GM23338 (cell line): ENCODE measurements around the gene CHRNA7. TPM values are rescaled to one million over a fixed set of nuclear protein-coding genes. Genes with fewer than 3 reads are reported as not detected.

Experiments
- ATAC-seq: fragments of 200-7000 bp; cut with Tn5 transposase; 3 replicates; pipeline ENCODE4 v1.9.1; 2020
- DNase-seq: peaks from one replicate; pipeline ENCODE4 v3.0.0-alpha.2; 2015; ENCODE audit warnings: low spot score
- H2AFZ ChIP-seq: fragments of 200-600 bp; sonication (generic); 2 replicates; pipeline ENCODE4 v1.8.0; 2016; ENCODE audit warnings: antibody characterized with exemption, mild to moderate bottlenecking, moderate library complexity
- H3F3A ChIP-seq: fragments of 200-600 bp; sonication (generic); replicated peaks from 2 replicates; pipeline ENCODE4 v1.8.0; 2017; ENCODE audit warnings: antibody characterized with exemption, mixed run types, low read depth
- H3K27ac ChIP-seq: fragments of 200-600 bp; sonication (generic); 2 replicates; pipeline ENCODE4 v1.6.1; 2016; ENCODE audit warnings: low read depth
- H3K27me3 ChIP-seq: fragments of 200-600 bp; sonication (generic); 2 replicates; pipeline ENCODE4 v1.8.0; 2016; ENCODE audit warnings: mild to moderate bottlenecking, mixed run types, moderate library complexity; ENCODE audit not compliant: insufficient read depth
- H3K36me3 ChIP-seq: fragments of 200-600 bp; sonication (generic); 2 replicates; pipeline ENCODE4 v1.8.0; 2016; ENCODE audit warnings: mild to moderate bottlenecking; ENCODE audit not compliant: insufficient read depth
- H3K4me1 ChIP-seq: fragments of 200-600 bp; sonication (generic); 2 replicates; pipeline ENCODE4 v1.8.0; 2016; ENCODE audit warnings: mild to moderate bottlenecking, moderate library complexity; ENCODE audit not compliant: insufficient read depth
- H3K4me2 ChIP-seq: fragments of 200-600 bp; sonication (generic); 2 replicates; pipeline ENCODE4 v1.7.1; 2017; ENCODE audit warnings: mixed run types
- H3K4me3 ChIP-seq: fragments of 200-600 bp; sonication (generic); 2 replicates; pipeline ENCODE4 v1.6.1; 2016; ENCODE audit warnings: mixed run types
- H3K79me2 ChIP-seq: fragments of 200-600 bp; sonication (generic); replicated peaks from 2 replicates; pipeline ENCODE4 v1.8.0; 2017; ENCODE audit warnings: mild to moderate bottlenecking; ENCODE audit not compliant: insufficient read depth
- H3K9me2 ChIP-seq: fragments of 200-600 bp; sonication (generic); 2 replicates; pipeline ENCODE4 v1.8.0; 2017; ENCODE audit not compliant: insufficient read depth
- H4K20me1 ChIP-seq: fragments of 200-600 bp; sonication (generic); replicated peaks from 2 replicates; pipeline ENCODE4 v1.8.0; 2017; ENCODE audit warnings: mild to moderate bottlenecking; ENCODE audit not compliant: insufficient read depth
- H3K27ac Mint-ChIP-seq: 2 replicates; pipeline ENCODE4 v1.8.0; 2020; ENCODE audit warnings: inconsistent platforms, mild to moderate bottlenecking, moderate library complexity, mixed read lengths
- H3K27me3 Mint-ChIP-seq: 3 replicates; pipeline ENCODE4 v1.8.0; 2022; ENCODE audit warnings: low read depth, mild to moderate bottlenecking, moderate library complexity, mixed read lengths, inconsistent platforms; ENCODE audit not compliant: insufficient read depth, poor library complexity
- H3K36me3 Mint-ChIP-seq: 3 replicates; pipeline ENCODE4 v1.8.0; 2021; ENCODE audit warnings: low read depth, mild to moderate bottlenecking, inconsistent platforms, moderate library complexity, mixed read lengths
- H3K4me1 Mint-ChIP-seq: 3 replicates; pipeline ENCODE4 v1.8.0; 2020; ENCODE audit warnings: mild to moderate bottlenecking, inconsistent platforms, mixed read lengths
- H3K4me3 Mint-ChIP-seq: 3 replicates; pipeline ENCODE4 v1.8.0; 2021; ENCODE audit warnings: moderate library complexity, mild to moderate bottlenecking, inconsistent platforms, mixed read lengths
- H3K9me3 Mint-ChIP-seq: 3 replicates; pipeline ENCODE4 v1.8.0; 2020; ENCODE audit warnings: moderate library complexity, mild to moderate bottlenecking, inconsistent platforms, mixed read lengths
- CREB1 ChIP-seq: fragments of 250-450 bp; sonication (Bioruptor Pico); IDR thresholded peaks from 2 replicates; pipeline ENCODE4 v1.5.0; 2020; ENCODE audit warnings: low read depth, mild to moderate bottlenecking, moderate library complexity
- CTCF ChIP-seq, 2 experiments: fragments of 200-600 bp in 1 of 2; sonication (generic) in 1 of 2; conservative IDR thresholded peaks; 2 replicates each; pipeline versions ENCODE4 v1.5.1 to v1.6.1; 2016 to 2017; ENCODE audit warnings: antibody characterized with exemption in 2 of 2, low read depth in 2 of 2, mild to moderate bottlenecking in 2 of 2, moderate library complexity in 1 of 2
- EZH2 ChIP-seq: fragments of 200-600 bp; sonication (generic); IDR thresholded peaks from one replicate; pipeline ENCODE4 v1.8.0; 2017; ENCODE audit warnings: antibody characterized with exemption, mild to moderate bottlenecking, low read depth; ENCODE audit not compliant: unreplicated experiment
- EZH2phosphoT487 ChIP-seq: fragments of 200-600 bp; sonication (generic); IDR thresholded peaks from one replicate; pipeline ENCODE4 v1.8.1; 2018; ENCODE audit warnings: antibody characterized with exemption; ENCODE audit not compliant: unreplicated experiment
- NANOG ChIP-seq: IDR thresholded peaks from 2 replicates; pipeline ENCODE4 v1.6.1; 2016; ENCODE audit warnings: antibody characterized with exemption, borderline replicate concordance
- STAT1 ChIP-seq: IDR thresholded peaks from one replicate; pipeline ENCODE4 v1.6.1; 2016; ENCODE audit warnings: antibody characterized with exemption; ENCODE audit not compliant: unreplicated experiment
- ZNF114 ChIP-seq: fragments of 250-450 bp; sonication (Bioruptor Pico); IDR thresholded peaks from 2 replicates; pipeline ENCODE4 v1.5.0; 2020; ENCODE audit warnings: mild to moderate bottlenecking, moderate library complexity
- polyA plus RNA-seq: library from polyadenylated mRNA; unstranded; fragments of >200 nt; fragmentation: Nextera tagmentation; extraction: Ambion mirVana; gene quantifications from 2 replicates; pipeline ENCODE4 v1.2.1, GENCODE V29; 2016
- total RNA-seq: library from RNA; depleted of rRNA; stranded (reverse); fragments of >200 nt; shearing (Covaris generic); gene quantifications from 2 replicates; pipeline ENCODE4 v1.2.3, GENCODE V29; 2014
- TF ChIP-seq, protein P1 (sequence below): IDR thresholded peaks from one replicate; pipeline ENCODE4 v1.6.1; 2018; ENCODE audit warnings: antibody characterized with exemption; ENCODE audit not compliant: unreplicated experiment
- TF ChIP-seq, protein P2 (sequence below): IDR thresholded peaks from 2 replicates; pipeline ENCODE4 v1.6.1; 2016; ENCODE audit warnings: antibody characterized with exemption

The CHRNA7 gene
- total and polyA plus RNA-seq, 2 experiments from 2014 or later, result 4.6 to 8.2 TPM

- TF ChIP-seq ZNF114 (CRISPR knock-in tag) (no peak), EZH2 (no peak), NANOG (no peak), CTCF (conservative IDR thresholded peaks at IDR 0.05; ENCODE audit: low read depth in 2 of 2) (no peak), EZH2phosphoT487 (no peak)
- TF ChIP-seq, protein P1, sequence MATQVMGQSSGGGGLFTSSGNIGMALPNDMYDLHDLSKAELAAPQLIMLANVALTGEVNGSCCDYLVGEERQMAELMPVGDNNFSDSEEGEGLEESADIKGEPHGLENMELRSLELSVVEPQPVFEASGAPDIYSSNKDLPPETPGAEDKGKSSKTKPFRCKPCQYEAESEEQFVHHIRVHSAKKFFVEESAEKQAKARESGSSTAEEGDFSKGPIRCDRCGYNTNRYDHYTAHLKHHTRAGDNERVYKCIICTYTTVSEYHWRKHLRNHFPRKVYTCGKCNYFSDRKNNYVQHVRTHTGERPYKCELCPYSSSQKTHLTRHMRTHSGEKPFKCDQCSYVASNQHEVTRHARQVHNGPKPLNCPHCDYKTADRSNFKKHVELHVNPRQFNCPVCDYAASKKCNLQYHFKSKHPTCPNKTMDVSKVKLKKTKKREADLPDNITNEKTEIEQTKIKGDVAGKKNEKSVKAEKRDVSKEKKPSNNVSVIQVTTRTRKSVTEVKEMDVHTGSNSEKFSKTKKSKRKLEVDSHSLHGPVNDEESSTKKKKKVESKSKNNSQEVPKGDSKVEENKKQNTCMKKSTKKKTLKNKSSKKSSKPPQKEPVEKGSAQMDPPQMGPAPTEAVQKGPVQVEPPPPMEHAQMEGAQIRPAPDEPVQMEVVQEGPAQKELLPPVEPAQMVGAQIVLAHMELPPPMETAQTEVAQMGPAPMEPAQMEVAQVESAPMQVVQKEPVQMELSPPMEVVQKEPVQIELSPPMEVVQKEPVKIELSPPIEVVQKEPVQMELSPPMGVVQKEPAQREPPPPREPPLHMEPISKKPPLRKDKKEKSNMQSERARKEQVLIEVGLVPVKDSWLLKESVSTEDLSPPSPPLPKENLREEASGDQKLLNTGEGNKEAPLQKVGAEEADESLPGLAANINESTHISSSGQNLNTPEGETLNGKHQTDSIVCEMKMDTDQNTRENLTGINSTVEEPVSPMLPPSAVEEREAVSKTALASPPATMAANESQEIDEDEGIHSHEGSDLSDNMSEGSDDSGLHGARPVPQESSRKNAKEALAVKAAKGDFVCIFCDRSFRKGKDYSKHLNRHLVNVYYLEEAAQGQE, result no peak
- TF ChIP-seq, protein P2, sequence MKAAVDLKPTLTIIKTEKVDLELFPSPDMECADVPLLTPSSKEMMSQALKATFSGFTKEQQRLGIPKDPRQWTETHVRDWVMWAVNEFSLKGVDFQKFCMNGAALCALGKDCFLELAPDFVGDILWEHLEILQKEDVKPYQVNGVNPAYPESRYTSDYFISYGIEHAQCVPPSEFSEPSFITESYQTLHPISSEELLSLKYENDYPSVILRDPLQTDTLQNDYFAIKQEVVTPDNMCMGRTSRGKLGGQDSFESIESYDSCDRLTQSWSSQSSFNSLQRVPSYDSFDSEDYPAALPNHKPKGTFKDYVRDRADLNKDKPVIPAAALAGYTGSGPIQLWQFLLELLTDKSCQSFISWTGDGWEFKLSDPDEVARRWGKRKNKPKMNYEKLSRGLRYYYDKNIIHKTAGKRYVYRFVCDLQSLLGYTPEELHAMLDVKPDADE, result no peak
These were observed 76.4 kb downstream of the CHRNA7 start (continued) for GRCh38 chr15:32106401-32107381.

DNA sequence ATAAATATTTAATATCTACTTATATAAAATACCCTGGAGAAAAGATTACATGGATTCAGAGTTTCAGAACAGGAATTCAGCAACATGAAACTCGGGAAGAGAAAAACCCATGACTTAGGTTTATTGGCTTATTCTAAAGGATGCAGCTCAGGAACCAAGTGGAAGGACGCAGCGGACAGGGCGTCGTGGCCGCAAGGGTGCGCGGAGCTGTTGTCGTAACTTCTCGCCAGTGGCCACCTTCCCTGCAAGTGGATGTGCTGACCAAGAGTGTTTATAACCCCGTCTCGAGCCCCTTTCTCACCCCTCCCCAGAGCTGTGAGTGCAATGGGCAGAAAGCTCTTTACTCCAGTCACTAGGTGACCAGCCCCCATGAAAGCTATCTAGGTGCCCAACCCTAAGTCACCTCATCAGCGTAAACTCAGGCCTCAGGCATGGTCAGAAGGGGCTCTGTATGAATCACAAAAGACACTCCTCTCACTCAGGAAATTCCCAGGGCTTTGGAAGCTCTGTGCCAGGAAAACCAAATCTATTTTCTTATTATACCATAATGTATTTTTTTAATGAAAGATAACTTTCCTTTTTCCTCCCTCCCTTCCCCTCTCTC is 77.3 kb downstream of the CHRNA7 start:
- H3K27ac ChIP-seq, result no peak overlapping the region
- no peaks in the 10 kb centered on the region for H3K27me3 ChIP-seq
- no peaks in the 10 kb centered on the region for H3F3A ChIP-seq
- no peaks in the 10 kb centered on the region for H4K20me1 ChIP-seq
- no peaks in the 10 kb centered on the region for H3K79me2 ChIP-seq
- peaks cover 9% of the 10 kb centered on the region for H3K4me1 ChIP-seq
- H3K36me3 ChIP-seq, result no peaks in the 10 kb centered on the region
- ATAC-seq, result peak; percentile 73
- Mint-ChIP-seq H3K27me3 (peaks cover 5% of the 10 kb centered on the region), H3K9me3 (peaks cover 3% of the 10 kb centered on the region; the same call in 1 of the 3 replicates), H3K4me3 (no peak overlapping the region), H3K4me1 (peaks cover 19% of the 10 kb centered on the region), H3K36me3 (peaks cover 3% of the 10 kb centered on the region; the same call in 2 of the 3 replicates), H3K27ac (no peak overlapping the region)
- H3K4me3 ChIP-seq, result no peak overlapping the region
- H3K4me2 ChIP-seq, result peak overlapping the region; percentile 55
- H2AFZ ChIP-seq, result no peak overlapping the region
- TF ChIP-seq NANOG, result no peak
- no peak for TF ChIP-seq EZH2
- no peak for TF ChIP-seq ZNF114 (CRISPR knock-in tag)
- TF ChIP-seq, protein P2, result no peak
- TF ChIP-seq EZH2phosphoT487, result no peak
- no peak for TF ChIP-seq CREB1 (CRISPR knock-in tag)
- TF ChIP-seq, protein P1, result no peak
- no peak for TF ChIP-seq STAT1
- no peaks in the 10 kb centered on the region for H3K9me2 ChIP-seq
- DNase-seq, result peak; percentile 39
